ENCODE data around the gene SULT1E1.

- TF ChIP-seq CTCF (IDR thresholded peaks at IDR 0.05 in 8 of 11, conservative IDR thresholded peaks at IDR 0.05 in 3 of 11) (no peak), POLR2A (IDR thresholded peaks at IDR 0.05) (no peak)
These were observed 43.7 kb downstream of the SULT1E1 start for GRCh38 chr4:69816236-69816635.

Measured in spleen (tissue), 7 donors.